ENCODE data around the gene DDC.

- TF ChIP-seq POLR2AphosphoS5 (IDR thresholded peaks at IDR 0.05; ENCODE audit: low read depth, low read length) (no peak), POLR2A (IDR thresholded peaks at IDR 0.05; ENCODE audit: borderline replicate concordance, extremely low read depth, insufficient read depth, insufficient read length) (no peak), EZH2phosphoT487 (IDR thresholded peaks at IDR 0.05; ENCODE audit: borderline replicate concordance) (no peak), SIN3A (IDR thresholded peaks at IDR 0.05; ENCODE audit: low read depth) (no peak), ZFX (IDR thresholded peaks at IDR 0.05) (no peak), MAX (IDR thresholded peaks at IDR 0.05) (no peak), EZH2 (IDR thresholded peaks at IDR 0.05) (no peak), YY1 (IDR thresholded peaks at IDR 0.05; ENCODE audit: extremely low read depth, insufficient replicate concordance, low read depth, low read length) (no peak), CEBPB (IDR thresholded peaks at IDR 0.05; ENCODE audit: low read depth) (no peak), RAD21 (IDR thresholded peaks at IDR 0.05; ENCODE audit: low read depth) (no peak)
- TF ChIP-seq, protein P1, sequence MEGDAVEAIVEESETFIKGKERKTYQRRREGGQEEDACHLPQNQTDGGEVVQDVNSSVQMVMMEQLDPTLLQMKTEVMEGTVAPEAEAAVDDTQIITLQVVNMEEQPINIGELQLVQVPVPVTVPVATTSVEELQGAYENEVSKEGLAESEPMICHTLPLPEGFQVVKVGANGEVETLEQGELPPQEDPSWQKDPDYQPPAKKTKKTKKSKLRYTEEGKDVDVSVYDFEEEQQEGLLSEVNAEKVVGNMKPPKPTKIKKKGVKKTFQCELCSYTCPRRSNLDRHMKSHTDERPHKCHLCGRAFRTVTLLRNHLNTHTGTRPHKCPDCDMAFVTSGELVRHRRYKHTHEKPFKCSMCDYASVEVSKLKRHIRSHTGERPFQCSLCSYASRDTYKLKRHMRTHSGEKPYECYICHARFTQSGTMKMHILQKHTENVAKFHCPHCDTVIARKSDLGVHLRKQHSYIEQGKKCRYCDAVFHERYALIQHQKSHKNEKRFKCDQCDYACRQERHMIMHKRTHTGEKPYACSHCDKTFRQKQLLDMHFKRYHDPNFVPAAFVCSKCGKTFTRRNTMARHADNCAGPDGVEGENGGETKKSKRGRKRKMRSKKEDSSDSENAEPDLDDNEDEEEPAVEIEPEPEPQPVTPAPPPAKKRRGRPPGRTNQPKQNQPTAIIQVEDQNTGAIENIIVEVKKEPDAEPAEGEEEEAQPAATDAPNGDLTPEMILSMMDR (IDR thresholded peaks at IDR 0.05 in 2 of 3, conservative IDR thresholded peaks at IDR 0.05 in 1 of 3; ENCODE audit: borderline replicate concordance in 1 of 3, insufficient read depth in 1 of 3, low read depth in 2 of 3, low read length in 2 of 3): no peak
- TF ChIP-seq, protein P2, sequence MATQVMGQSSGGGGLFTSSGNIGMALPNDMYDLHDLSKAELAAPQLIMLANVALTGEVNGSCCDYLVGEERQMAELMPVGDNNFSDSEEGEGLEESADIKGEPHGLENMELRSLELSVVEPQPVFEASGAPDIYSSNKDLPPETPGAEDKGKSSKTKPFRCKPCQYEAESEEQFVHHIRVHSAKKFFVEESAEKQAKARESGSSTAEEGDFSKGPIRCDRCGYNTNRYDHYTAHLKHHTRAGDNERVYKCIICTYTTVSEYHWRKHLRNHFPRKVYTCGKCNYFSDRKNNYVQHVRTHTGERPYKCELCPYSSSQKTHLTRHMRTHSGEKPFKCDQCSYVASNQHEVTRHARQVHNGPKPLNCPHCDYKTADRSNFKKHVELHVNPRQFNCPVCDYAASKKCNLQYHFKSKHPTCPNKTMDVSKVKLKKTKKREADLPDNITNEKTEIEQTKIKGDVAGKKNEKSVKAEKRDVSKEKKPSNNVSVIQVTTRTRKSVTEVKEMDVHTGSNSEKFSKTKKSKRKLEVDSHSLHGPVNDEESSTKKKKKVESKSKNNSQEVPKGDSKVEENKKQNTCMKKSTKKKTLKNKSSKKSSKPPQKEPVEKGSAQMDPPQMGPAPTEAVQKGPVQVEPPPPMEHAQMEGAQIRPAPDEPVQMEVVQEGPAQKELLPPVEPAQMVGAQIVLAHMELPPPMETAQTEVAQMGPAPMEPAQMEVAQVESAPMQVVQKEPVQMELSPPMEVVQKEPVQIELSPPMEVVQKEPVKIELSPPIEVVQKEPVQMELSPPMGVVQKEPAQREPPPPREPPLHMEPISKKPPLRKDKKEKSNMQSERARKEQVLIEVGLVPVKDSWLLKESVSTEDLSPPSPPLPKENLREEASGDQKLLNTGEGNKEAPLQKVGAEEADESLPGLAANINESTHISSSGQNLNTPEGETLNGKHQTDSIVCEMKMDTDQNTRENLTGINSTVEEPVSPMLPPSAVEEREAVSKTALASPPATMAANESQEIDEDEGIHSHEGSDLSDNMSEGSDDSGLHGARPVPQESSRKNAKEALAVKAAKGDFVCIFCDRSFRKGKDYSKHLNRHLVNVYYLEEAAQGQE (IDR thresholded peaks at IDR 0.05; ENCODE audit: low read depth): no peak
- TF ChIP-seq, protein P3, sequence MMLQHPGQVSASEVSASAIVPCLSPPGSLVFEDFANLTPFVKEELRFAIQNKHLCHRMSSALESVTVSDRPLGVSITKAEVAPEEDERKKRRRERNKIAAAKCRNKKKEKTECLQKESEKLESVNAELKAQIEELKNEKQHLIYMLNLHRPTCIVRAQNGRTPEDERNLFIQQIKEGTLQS (IDR thresholded peaks at IDR 0.05): no peak
Measured at GRCh38 chr7:50469181-50469580, 96.0 kb downstream of the DDC start.

All from HCT116 (cell line).